HAP-1 (cell line): ENCODE results near the gene PHF2.

Experiments used
- DNase-seq, 2 experiments: peaks; one replicate each; pipeline ENCODE4 v3.0.0-alpha.2; 2016 to 2020; ENCODE audit warnings: low spot score in 2 of 2
- H3K27me3 ChIP-seq: fragments of 250-450 bp; sonication (Bioruptor Pico); 2 replicates; pipeline ENCODE4 v1.5.1; 2020; ENCODE audit warnings: low read depth, mild to moderate bottlenecking, moderate library complexity
- H3K36me3 ChIP-seq: fragments of 250-450 bp; sonication (Bioruptor Pico); replicated peaks from 2 replicates; pipeline ENCODE4 v1.5.1; 2020; ENCODE audit warnings: mild to moderate bottlenecking
- H3K4me1 ChIP-seq: fragments of 250-450 bp; sonication (Bioruptor Pico); 2 replicates; pipeline ENCODE4 v1.5.1; 2020; ENCODE audit warnings: mild to moderate bottlenecking
- H3K4me3 ChIP-seq: fragments of 250-450 bp; sonication (Bioruptor Pico); 2 replicates; pipeline ENCODE4 v1.5.1; 2020; ENCODE audit warnings: mild to moderate bottlenecking, moderate library complexity
- H3K9me3 ChIP-seq: fragments of 250-450 bp; sonication (Bioruptor Pico); 2 replicates; pipeline ENCODE4 v1.5.1; 2020; ENCODE audit warnings: mild to moderate bottlenecking, moderate library complexity
- in situ Hi-C: fragments of 300-500 bp; cut with MboI; formaldehyde crosslinking; loops from 3 replicates; pipeline ENCODE4 v1.14.3; 2020; ENCODE audit warnings: low sequenced_read_pairs, inconsistent platforms, mixed read lengths

The PHF2 gene

DNA sequence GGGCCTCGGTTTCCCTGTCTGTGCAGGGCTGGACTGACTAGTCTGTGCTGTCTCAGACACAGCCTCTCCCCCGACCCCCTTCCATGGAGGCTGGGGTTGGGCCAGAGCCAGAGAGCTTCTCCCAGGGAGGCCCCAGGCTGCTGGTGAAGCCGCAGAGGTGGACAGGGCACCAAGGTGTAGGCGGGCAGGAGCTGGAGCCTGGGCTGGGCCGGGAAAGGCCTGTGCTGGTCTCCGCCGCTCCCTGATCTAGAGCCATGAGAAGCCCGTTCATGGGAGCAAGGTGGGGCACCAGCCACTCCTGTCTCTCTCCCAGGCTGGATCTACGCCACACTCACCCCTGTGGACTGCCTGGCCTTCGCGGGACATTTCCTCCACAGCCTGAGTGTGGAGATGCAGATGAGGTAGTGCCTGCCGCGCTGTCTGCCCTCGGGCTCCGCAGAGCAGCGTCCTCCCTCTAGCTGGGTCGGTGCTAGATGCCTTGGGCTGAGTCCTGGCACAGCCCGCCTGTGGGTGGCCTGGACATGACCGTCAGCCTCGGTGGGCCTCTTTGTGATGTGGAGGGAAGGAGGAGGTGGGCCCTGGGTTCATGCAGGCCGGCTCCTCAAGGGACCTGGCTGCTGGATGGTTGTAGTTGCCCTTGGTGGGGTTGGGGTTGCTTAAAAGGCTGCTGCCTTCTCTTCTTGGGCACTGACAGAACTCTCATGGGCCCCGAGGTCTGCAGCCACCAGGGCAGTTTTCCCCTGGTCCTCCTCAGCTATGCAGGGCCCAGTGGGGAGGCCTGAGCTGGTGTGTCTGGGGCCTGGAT, 79.4 kb downstream of the PHF2 start:
- H3K9me3 ChIP-seq: no peaks in the 10 kb centered on the region
- in situ Hi-C loops: no loop called here
- H3K4me3 ChIP-seq: no peak overlapping the region
- no peaks in the 10 kb centered on the region for H3K36me3 ChIP-seq
- DNase-seq: no peak
- no peaks in the 10 kb centered on the region for H3K27me3 ChIP-seq
- H3K4me1 ChIP-seq: no peaks in the 10 kb centered on the region

DNA sequence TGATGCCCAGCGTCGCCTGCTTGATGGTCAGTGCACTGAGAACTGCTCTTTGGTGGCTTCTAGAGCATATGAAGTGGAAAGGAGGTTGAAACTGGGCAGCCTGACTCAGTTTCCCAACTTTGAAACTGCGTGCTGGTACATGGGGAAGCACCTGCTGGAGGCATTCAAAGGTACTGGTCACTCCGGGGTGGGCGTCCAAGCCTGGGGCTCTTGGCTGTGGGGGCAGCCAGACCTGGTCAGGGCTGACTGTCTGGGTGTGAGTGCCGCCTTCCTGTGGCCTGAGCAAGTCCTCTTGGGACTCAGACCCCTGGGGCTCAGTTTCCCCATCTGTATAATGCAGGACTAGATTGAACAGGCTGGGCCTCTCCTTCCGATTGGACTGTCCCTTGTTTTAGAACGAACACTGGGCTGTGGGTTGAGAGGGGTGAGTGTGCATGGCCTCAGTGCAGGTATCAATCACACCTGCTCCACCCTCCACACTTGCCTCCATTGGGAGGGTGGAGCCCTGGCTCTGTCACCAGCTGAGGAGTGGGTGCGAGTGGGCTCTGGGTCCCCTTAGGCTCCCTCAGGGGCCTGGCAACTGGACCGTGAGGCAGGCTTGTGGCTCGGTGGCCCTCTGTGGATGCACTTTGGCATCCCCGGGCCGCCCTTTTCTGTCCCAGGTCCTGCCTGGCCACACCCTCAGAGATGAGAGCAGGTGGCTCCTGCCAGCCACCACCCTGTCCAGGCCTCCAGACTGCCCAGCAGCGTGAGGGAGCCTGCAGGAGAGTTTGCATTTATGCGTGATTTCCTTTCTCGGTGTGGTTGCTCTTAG, 80.2 kb downstream of the PHF2 start:
- DNase-seq: no peak
- no peaks in the 10 kb centered on the region for H3K36me3 ChIP-seq
- no peak overlapping the region for H3K4me3 ChIP-seq

GRCh38 chr9:93657331-93658111, 81.1 kb downstream of the PHF2 start:
- no peak for DNase-seq
- Histone ChIP-seq H3K36me3 (no peaks in the 10 kb centered on the region), H3K9me3 (no peaks in the 10 kb centered on the region), H3K27me3 (no peaks in the 10 kb centered on the region), H3K4me3 (no peak overlapping the region), H3K4me1 (no peaks in the 10 kb centered on the region)
- in situ Hi-C loops: no loop called here

More for the DNA sequence above, 80.2 kb downstream of the PHF2 start:
- Histone ChIP-seq H3K27me3 (no peaks in the 10 kb centered on the region), H3K4me1 (no peaks in the 10 kb centered on the region), H3K9me3 (no peaks in the 10 kb centered on the region)
- in situ Hi-C loops: no loop called here

DNA sequence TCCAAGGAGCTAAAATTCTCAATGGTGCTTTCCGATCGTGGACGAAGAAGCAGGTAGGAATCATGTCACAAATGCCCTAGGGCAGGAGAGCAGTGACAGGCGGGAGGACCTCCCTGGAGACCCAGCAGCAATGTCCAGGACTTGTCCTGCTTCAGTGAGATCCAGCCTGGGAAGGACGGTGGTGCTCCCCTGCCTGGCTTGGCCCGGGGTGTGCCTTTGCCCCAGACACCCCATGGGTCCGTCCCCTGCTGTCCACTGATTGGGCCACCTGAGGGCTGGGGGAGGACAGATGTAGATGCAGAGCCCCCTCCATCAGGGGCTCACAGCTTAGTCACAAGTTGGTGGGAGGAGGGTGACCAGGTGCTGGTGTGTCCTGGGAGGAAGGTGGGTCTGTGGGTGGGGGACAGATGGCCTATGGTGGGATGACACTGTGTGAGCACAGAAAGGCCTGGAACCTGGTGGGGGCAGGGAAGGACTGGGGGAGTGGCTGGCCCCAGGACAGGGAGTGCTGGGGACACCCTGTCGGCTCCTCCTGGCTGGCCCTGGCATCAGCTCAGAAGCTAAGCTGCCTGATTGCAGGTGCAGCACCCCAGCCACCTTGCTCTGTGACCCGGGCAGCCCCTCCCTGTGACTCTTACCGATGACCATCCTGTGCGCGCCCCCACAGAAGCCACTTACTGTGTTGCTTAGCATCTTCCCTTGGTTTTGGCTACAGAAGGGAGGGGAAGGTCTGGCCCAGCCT, 82.0 kb downstream of the PHF2 start:
- in situ Hi-C loops: no loop called here
- H3K36me3 ChIP-seq: no peaks in the 10 kb centered on the region
- H3K27me3 ChIP-seq: no peaks in the 10 kb centered on the region
- H3K4me3 ChIP-seq: no peak overlapping the region
- H3K9me3 ChIP-seq: no peaks in the 10 kb centered on the region
- no peak for DNase-seq
- H3K4me1 ChIP-seq: no peaks in the 10 kb centered on the region

DNA sequence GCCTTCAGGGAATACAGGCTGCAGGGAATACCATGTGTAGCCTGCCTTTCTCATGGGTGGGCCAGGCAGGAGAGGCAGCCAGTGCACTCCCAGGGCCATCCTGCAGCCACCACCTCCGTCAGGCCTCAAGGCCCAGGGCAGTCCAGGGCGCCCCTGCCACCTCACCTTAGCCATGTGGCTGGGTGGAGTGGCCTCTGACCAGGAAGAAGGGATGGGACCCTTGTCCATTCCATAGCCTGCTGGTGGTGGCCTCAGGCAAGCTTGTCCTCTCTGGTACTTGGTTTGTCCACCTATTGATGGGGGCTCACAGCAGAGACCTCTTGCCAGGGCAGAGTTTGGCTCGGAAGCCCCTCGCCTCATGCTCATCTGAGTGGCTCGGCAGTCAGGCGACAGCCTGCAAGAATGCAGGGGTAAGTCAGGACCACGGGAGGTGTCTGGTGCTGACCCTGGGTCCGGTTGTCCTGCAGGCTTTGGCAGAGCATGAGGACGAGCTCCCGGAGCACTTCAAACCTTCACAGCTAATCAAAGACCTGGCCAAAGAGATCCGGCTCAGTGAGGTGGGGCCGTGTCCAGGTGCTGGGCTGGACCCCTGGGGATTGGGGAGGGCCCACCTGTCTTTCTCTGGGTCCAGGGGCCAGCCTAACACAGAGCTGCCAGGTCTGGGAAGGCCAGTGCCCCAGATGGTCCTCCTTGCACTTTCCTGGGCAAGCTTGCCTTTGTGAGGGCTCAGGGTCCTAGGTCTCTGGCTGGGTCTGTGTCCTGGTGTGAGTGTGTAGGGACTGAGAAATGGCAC, 82.9 kb downstream of the PHF2 start:
- no peak overlapping the region for H3K4me3 ChIP-seq
- no peaks in the 10 kb centered on the region for H3K27me3 ChIP-seq
- H3K4me1 ChIP-seq: no peaks in the 10 kb centered on the region
- no peaks in the 10 kb centered on the region for H3K9me3 ChIP-seq
- DNase-seq: no peak
- no peaks in the 10 kb centered on the region for H3K36me3 ChIP-seq
- in situ Hi-C loops: no loop called here

- no peak overlapping the region for H3K4me3 ChIP-seq
- no peaks in the 10 kb centered on the region for H3K36me3 ChIP-seq
- no peaks in the 10 kb centered on the region for H3K9me3 ChIP-seq
- in situ Hi-C loops: no loop called here
- H3K4me1 ChIP-seq: no peaks in the 10 kb centered on the region
- no peaks in the 10 kb centered on the region for H3K27me3 ChIP-seq
- no peak for DNase-seq
Observed at GRCh38 chr9:93659837-93660177, 83.4 kb downstream of the PHF2 start.

DNA sequence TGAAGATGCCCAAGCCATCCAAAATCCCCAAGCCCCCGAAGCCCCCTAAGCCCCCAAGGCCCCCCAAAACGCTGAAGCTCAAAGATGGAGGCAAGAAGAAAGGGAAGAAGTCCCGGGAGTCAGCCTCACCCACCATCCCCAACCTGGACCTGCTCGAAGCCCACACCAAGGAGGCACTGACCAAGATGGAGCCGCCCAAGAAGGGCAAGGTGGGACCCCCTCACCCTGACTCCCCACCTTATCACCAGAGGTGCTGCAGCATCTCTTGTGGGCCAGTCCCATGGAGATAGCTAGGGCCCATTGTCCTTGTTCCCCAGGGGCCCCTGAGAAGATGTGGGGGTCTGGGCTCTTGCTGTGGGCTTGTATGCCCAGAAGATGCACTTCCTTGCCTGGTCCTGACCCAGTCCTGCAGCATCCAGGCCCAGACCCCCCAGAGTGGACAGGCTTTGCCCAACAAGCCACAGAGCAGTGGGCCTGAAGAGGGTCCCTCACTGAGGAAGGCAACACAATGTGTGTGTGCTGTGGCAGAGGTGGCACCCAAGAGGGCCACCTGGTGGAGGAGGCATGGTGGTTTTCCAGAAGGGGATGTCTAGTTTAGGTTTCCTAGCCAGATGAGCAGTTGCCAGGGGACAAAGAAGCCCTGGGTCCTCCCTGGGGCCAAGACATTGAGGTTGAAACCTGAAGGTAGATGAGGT, 84.1 kb downstream of the PHF2 start:
- Histone ChIP-seq H3K4me1 (no peaks in the 10 kb centered on the region), H3K9me3 (no peaks in the 10 kb centered on the region), H3K4me3 (no peak overlapping the region), H3K36me3 (no peaks in the 10 kb centered on the region), H3K27me3 (no peaks in the 10 kb centered on the region)
- in situ Hi-C loops: no loop called here
- no peak for DNase-seq

GRCh38 chr9:93661591-93661990, 85.2 kb downstream of the PHF2 start:
- no peaks in the 10 kb centered on the region for H3K9me3 ChIP-seq
- no peak overlapping the region for H3K4me3 ChIP-seq
- no peak for DNase-seq
- H3K27me3 ChIP-seq: no peaks in the 10 kb centered on the region
- H3K36me3 ChIP-seq: 0 out of 2 replicates have a peak, but pooled peaks cover 2% of the 10 kb centered on the region
- H3K4me1 ChIP-seq: no peaks in the 10 kb centered on the region
- in situ Hi-C loops: no loop called here

GRCh38 chr9:93662016-93662638, 85.7 kb downstream of the PHF2 start:
- in situ Hi-C loops: no loop called here
- Histone ChIP-seq H3K4me1 (no peaks in the 10 kb centered on the region), H3K27me3 (no peaks in the 10 kb centered on the region), H3K9me3 (no peaks in the 10 kb centered on the region), H3K36me3 (0 out of 2 replicates have a peak, but pooled peaks cover 2% of the 10 kb centered on the region), H3K4me3 (no peak overlapping the region)
- no peak for DNase-seq

GRCh38 chr9:93662952-93663572, 86.7 kb downstream of the PHF2 start:
- no peak for DNase-seq
- in situ Hi-C loops: no loop called here
- H3K36me3 ChIP-seq: 0 out of 2 replicates have a peak, but pooled peaks cover 2% of the 10 kb centered on the region
- H3K9me3 ChIP-seq: no peaks in the 10 kb centered on the region
- H3K4me1 ChIP-seq: no peaks in the 10 kb centered on the region
- no peaks in the 10 kb centered on the region for H3K27me3 ChIP-seq
- H3K4me3 ChIP-seq: no peak overlapping the region

- no peak for DNase-seq
- H3K36me3 ChIP-seq: 0 out of 2 replicates have a peak, but pooled peaks cover 2% of the 10 kb centered on the region
- H3K4me1 ChIP-seq: no peaks in the 10 kb centered on the region
- H3K4me3 ChIP-seq: no peak overlapping the region
- no peaks in the 10 kb centered on the region for H3K9me3 ChIP-seq
- H3K27me3 ChIP-seq: no peaks in the 10 kb centered on the region
- in situ Hi-C loops: no loop called here
Observed at GRCh38 chr9:93663877-93664548, 87.6 kb downstream of the PHF2 start.
